HG03135 (cell line): ENCODE data around the gene CHERP.
"Not testable (repeated sequence)": the region's sequence is repeated elsewhere in the genome, so short reads cannot be mapped to it uniquely, and the experiment has no call there.

Experiments
- ATAC-seq: cut with Tn5 transposase; IDR thresholded peaks from one replicate; pipeline ENCODE4 v1.9.1; 2021; ENCODE audit warnings: mild to moderate bottlenecking, moderate library complexity; ENCODE audit not compliant: unreplicated experiment

The CHERP gene

GRCh38 chr19:16544473-16545231 is 2.4 kb upstream of the CHERP start:
- no peak for ATAC-seq

- ATAC-seq = not testable (repeated sequence)
These were observed 1.5 kb upstream of the CHERP start for GRCh38 chr19:16543734-16544133.

- no peak for ATAC-seq
These were observed 754 bp upstream of the CHERP start for GRCh38 chr19:16542910-16543472.

- peak; percentile 3 for ATAC-seq
These were observed 652 bp downstream of the CHERP start for GRCh38 chr19:16541526-16542044.

- ATAC-seq = no peak
These were observed 1.3 kb downstream of the CHERP start for GRCh38 chr19:16540948-16541347.

- ATAC-seq = no peak
These were observed 5.1 kb downstream of the CHERP start for GRCh38 chr19:16537111-16537510.

GRCh38 chr19:16536130-16536529 is 6.1 kb downstream of the CHERP start:
- ATAC-seq = no peak

- no peak for ATAC-seq
These were observed 6.9 kb downstream of the CHERP start for GRCh38 chr19:16535381-16535780.

GRCh38 chr19:16532440-16533234 is 9.6 kb downstream of the CHERP start:
- no peak for ATAC-seq

- ATAC-seq = no peak
These were observed 10.9 kb downstream of the CHERP start for GRCh38 chr19:16531380-16531669.

- ATAC-seq = no peak
These were observed 11.5 kb downstream of the CHERP start for GRCh38 chr19:16530540-16531379.

GRCh38 chr19:16529466-16530144 is 12.6 kb downstream of the CHERP start:
- ATAC-seq = no peak

GRCh38 chr19:16527971-16528521 is 14.2 kb downstream of the CHERP start:
- ATAC-seq = no peak

- ATAC-seq = no peak
These were observed 14.8 kb downstream of the CHERP start for GRCh38 chr19:16527334-16527935.

GRCh38 chr19:16525751-16526481 is 16.3 kb downstream of the CHERP start:
- ATAC-seq = no peak

GRCh38 chr19:16524991-16525734 is 17.1 kb downstream of the CHERP start:
- ATAC-seq = no peak

GRCh38 chr19:16522559-16523377 is 19.5 kb downstream of the CHERP start:
- no peak for ATAC-seq
